MM.1S (cell line): ENCODE results near the gene ISX.
"Not testable (repeated sequence)": the region's sequence is repeated elsewhere in the genome, so short reads cannot be mapped to it uniquely, and the experiment has no call there.

Experiments used
- DNase-seq: peaks from one replicate; pipeline ENCODE4 v3.0.0-alpha.2; 2015
- H2AFZ ChIP-seq: fragments of 300-600 bp; sonication (generic); 2 replicates; pipeline ENCODE4 v1.6.0; 2016; ENCODE audit warnings: antibody characterized with exemption, low read length
- H3F3A ChIP-seq: fragments of 300-600 bp; sonication (generic); 2 replicates; pipeline ENCODE4 v1.6.1; 2016; ENCODE audit warnings: mild to moderate bottlenecking, antibody characterized with exemption, low read length, moderate library complexity, mixed read lengths; ENCODE audit not compliant: insufficient read depth
- H3K27ac ChIP-seq: fragments of 300-600 bp; sonication (generic); 2 replicates; pipeline ENCODE4 v1.5.1; 2016; ENCODE audit warnings: mild to moderate bottlenecking, low read length
- H3K27me3 ChIP-seq: fragments of 300-600 bp; sonication (generic); replicated peaks from 2 replicates; pipeline ENCODE4 v1.6.0; 2016; ENCODE audit warnings: low read length; ENCODE audit not compliant: insufficient read depth
- H3K36me3 ChIP-seq: fragments of 300-600 bp; sonication (generic); replicated peaks from 2 replicates; pipeline ENCODE4 v1.6.1; 2016; ENCODE audit warnings: mild to moderate bottlenecking, low read length, mixed read lengths; ENCODE audit not compliant: insufficient read depth
- H3K4me1 ChIP-seq: fragments of 300-600 bp; sonication (generic); 2 replicates; pipeline ENCODE4 v1.6.1; 2016; ENCODE audit warnings: low read length, mixed read lengths
- H3K4me2 ChIP-seq: fragments of 300-600 bp; sonication (generic); 2 replicates; pipeline ENCODE4 v1.6.0; 2016; ENCODE audit warnings: low read depth, low read length
- H3K4me3 ChIP-seq: fragments of 300-600 bp; sonication (generic); 2 replicates; pipeline ENCODE4 v1.5.1; 2016; ENCODE audit warnings: low read length, mixed read lengths
- H3K79me2 ChIP-seq: fragments of 300-600 bp; sonication (generic); 2 replicates; pipeline ENCODE4 v1.6.1; 2016; ENCODE audit warnings: mixed run types, low read length, mixed read lengths
- H3K9ac ChIP-seq: fragments of 300-600 bp; sonication (generic); 2 replicates; pipeline ENCODE4 v1.6.1; 2016; ENCODE audit warnings: low read length, mixed read lengths
- H3K9me2 ChIP-seq: fragments of 300-600 bp; sonication (generic); replicated peaks from 2 replicates; pipeline ENCODE4 v1.6.1; 2016; ENCODE audit warnings: mild to moderate bottlenecking, low read length, mixed read lengths; ENCODE audit not compliant: insufficient read depth
- H3K9me3 ChIP-seq: fragments of 300-600 bp; sonication (generic); replicated peaks from 2 replicates; pipeline ENCODE4 v1.6.1; 2016; ENCODE audit warnings: mild to moderate bottlenecking, low read length, mixed read lengths; ENCODE audit not compliant: insufficient read depth
- H4K20me1 ChIP-seq: fragments of 300-600 bp; sonication (generic); 2 replicates; pipeline ENCODE4 v1.6.1; 2016; ENCODE audit warnings: mild to moderate bottlenecking, low read length, moderate library complexity, mixed read lengths; ENCODE audit not compliant: insufficient read depth
- EZH2 ChIP-seq: fragments of 300-600 bp; sonication (generic); optimal IDR thresholded peaks from 2 replicates; pipeline ENCODE3; 2017; ENCODE audit warnings: low read depth, mild to moderate bottlenecking, antibody characterized with exemption, low read length, mixed read lengths
- EZH2phosphoT487 ChIP-seq: fragments of 300-600 bp; sonication (generic); IDR thresholded peaks from 2 replicates; pipeline ENCODE4 v1.6.1; 2018; ENCODE audit warnings: antibody characterized with exemption, low read length
- TF ChIP-seq, protein P1 (sequence below): fragments of 300-600 bp; sonication (generic); IDR thresholded peaks from 2 replicates; pipeline ENCODE4 v1.5.1; 2016; ENCODE audit warnings: antibody characterized with exemption, low read length, mixed read lengths

The ISX gene

GRCh38 chr22:35045451-35045850, 20.5 kb upstream of the ISX start:
- Histone ChIP-seq H3K9me3 (no peaks in the 10 kb centered on the region), H3K9me2 (no peaks in the 10 kb centered on the region), H3K4me3 (no peak overlapping the region), H3K27ac (no peak overlapping the region), H3K4me1 (no peaks in the 10 kb centered on the region), H3K27me3 (no peaks in the 10 kb centered on the region), H2AFZ (no peak overlapping the region), H3K79me2 (no peaks in the 10 kb centered on the region), H4K20me1 (no peaks in the 10 kb centered on the region), H3K36me3 (no peaks in the 10 kb centered on the region), H3F3A (no peaks in the 10 kb centered on the region), H3K9ac (no peak overlapping the region), H3K4me2 (no peak overlapping the region)
- no peak for TF ChIP-seq EZH2
- no peak for TF ChIP-seq EZH2phosphoT487
- TF ChIP-seq, protein P1, sequence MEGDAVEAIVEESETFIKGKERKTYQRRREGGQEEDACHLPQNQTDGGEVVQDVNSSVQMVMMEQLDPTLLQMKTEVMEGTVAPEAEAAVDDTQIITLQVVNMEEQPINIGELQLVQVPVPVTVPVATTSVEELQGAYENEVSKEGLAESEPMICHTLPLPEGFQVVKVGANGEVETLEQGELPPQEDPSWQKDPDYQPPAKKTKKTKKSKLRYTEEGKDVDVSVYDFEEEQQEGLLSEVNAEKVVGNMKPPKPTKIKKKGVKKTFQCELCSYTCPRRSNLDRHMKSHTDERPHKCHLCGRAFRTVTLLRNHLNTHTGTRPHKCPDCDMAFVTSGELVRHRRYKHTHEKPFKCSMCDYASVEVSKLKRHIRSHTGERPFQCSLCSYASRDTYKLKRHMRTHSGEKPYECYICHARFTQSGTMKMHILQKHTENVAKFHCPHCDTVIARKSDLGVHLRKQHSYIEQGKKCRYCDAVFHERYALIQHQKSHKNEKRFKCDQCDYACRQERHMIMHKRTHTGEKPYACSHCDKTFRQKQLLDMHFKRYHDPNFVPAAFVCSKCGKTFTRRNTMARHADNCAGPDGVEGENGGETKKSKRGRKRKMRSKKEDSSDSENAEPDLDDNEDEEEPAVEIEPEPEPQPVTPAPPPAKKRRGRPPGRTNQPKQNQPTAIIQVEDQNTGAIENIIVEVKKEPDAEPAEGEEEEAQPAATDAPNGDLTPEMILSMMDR: no peak
- no peak for DNase-seq

DNA sequence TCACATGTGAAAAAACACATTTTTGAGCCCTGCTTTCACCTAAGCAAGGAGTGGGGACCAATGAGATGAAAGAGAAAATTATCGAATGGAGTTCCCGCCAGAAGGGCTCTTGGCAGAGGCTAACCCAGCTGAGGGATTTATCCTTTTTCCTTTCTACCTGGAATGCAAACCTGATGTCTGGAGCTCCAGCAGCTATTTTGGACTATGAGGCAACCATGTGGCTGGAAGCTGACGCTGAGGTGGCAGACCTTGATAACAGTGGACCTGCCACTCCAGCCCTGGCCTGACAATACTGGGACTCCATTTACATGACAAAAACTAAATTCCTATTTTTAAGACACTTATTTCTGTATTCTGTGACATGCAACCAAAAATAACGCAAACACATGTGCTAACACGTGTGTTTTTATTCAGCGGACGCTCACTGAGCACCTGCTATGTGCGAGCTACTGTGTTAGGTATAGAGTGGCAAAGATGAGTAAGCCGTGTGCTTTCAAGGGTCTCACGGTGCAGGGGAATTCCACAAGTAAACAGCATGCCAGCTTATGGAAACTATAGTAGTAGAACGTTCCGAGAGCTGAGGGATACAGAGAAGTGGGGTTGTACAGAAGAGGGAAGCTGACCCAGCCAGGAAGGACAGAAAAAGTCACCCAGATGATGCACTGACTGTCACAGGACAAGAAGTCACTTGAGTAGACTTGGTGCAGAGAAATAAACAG, 19.1 kb upstream of the ISX start:
- H3K9me2 ChIP-seq: no peaks in the 10 kb centered on the region
- H3K9ac ChIP-seq: no peak overlapping the region
- no peaks in the 10 kb centered on the region for H3K79me2 ChIP-seq
- H3K27me3 ChIP-seq: no peaks in the 10 kb centered on the region
- H3K4me2 ChIP-seq: no peak overlapping the region
- no peak overlapping the region for H3K4me3 ChIP-seq
- no peak overlapping the region for H3K27ac ChIP-seq
- H3F3A ChIP-seq: no peaks in the 10 kb centered on the region
- H3K4me1 ChIP-seq: no peaks in the 10 kb centered on the region
- TF ChIP-seq, protein P1: no peak
- no peak for TF ChIP-seq EZH2phosphoT487
- no peak for TF ChIP-seq EZH2
- no peaks in the 10 kb centered on the region for H4K20me1 ChIP-seq
- no peaks in the 10 kb centered on the region for H3K36me3 ChIP-seq
- no peak for DNase-seq
- H2AFZ ChIP-seq: no peak overlapping the region
- no peaks in the 10 kb centered on the region for H3K9me3 ChIP-seq

DNA sequence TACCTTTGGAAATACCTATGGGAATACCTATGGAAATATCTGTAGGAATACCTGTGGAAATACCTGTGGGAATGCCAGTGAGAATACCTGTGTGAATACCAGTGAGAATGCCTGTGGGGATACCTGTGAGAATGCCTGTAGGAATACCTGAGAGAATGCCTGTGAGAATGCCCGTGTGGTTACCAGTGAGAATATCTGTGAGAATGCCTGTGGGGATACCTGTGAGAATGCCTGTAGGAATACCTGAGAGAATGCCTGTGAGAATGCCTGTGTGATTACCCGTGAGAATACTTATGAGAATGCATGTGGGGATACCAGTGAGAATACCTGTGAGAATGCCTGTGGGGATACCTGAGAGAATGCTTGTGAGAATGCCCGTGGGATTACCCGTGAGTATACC, 15.9 kb upstream of the ISX start:
- not testable (repeated sequence) for H3K36me3 ChIP-seq, H3K9me2 ChIP-seq, H3K4me1 ChIP-seq, H3K79me2 ChIP-seq, H3F3A ChIP-seq, H4K20me1 ChIP-seq, H3K4me2 ChIP-seq, DNase-seq, H3K27me3 ChIP-seq, H3K9ac ChIP-seq, H2AFZ ChIP-seq, H3K27ac ChIP-seq, H3K9me3 ChIP-seq, H3K4me3 ChIP-seq

DNA sequence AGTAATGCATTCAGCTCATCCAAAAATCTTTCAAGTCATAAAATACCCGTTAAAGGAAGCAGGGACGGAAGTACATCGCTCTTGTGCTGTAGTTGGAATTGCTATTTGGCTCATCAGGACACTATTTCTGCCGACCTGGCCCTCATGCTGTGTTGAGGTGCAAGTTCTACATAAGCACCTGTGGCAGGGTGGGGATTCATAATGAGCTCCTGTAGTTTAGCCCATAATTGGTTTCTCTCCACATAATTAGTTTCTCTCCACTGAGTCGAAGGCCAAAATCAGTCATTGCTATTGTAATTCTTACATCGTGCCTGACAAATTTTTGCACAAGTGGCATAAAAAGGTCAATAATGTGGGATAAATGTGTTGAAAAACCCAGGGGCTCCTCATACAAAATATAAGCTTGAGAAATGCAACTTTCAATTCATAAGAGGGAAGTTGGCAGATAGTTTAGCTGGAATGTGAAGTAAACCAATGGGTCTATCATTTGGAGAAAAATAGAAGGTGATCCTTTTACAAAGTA, 14.9 kb upstream of the ISX start:
- Histone ChIP-seq H3K36me3 (no peaks in the 10 kb centered on the region), H3K4me1 (no peaks in the 10 kb centered on the region), H3F3A (no peaks in the 10 kb centered on the region), H4K20me1 (no peaks in the 10 kb centered on the region), H3K27ac (no peak overlapping the region), H3K4me2 (no peak overlapping the region), H3K27me3 (no peaks in the 10 kb centered on the region), H3K79me2 (no peaks in the 10 kb centered on the region), H2AFZ (no peak overlapping the region), H3K9me3 (no peaks in the 10 kb centered on the region), H3K9ac (no peak overlapping the region), H3K9me2 (no peaks in the 10 kb centered on the region), H3K4me3 (no peak overlapping the region)
- no peak for DNase-seq
- TF ChIP-seq, protein P1: no peak
- TF ChIP-seq EZH2 (no peak), EZH2phosphoT487 (no peak)
